GM21515 (cell line): Measurements from ENCODE around the gene HBP1.
"Not testable (repeated sequence)": the region's sequence is repeated elsewhere in the genome, so short reads cannot be mapped to it uniquely, and the experiment has no call there.

Experiments used
- ATAC-seq: cut with Tn5 transposase; IDR thresholded peaks from one replicate; pipeline ENCODE4 v1.9.1; 2021; ENCODE audit not compliant: unreplicated experiment

HBP1 gene, protein sequence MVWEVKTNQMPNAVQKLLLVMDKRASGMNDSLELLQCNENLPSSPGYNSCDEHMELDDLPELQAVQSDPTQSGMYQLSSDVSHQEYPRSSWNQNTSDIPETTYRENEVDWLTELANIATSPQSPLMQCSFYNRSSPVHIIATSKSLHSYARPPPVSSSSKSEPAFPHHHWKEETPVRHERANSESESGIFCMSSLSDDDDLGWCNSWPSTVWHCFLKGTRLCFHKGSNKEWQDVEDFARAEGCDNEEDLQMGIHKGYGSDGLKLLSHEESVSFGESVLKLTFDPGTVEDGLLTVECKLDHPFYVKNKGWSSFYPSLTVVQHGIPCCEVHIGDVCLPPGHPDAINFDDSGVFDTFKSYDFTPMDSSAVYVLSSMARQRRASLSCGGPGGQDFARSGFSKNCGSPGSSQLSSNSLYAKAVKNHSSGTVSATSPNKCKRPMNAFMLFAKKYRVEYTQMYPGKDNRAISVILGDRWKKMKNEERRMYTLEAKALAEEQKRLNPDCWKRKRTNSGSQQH

DNA sequence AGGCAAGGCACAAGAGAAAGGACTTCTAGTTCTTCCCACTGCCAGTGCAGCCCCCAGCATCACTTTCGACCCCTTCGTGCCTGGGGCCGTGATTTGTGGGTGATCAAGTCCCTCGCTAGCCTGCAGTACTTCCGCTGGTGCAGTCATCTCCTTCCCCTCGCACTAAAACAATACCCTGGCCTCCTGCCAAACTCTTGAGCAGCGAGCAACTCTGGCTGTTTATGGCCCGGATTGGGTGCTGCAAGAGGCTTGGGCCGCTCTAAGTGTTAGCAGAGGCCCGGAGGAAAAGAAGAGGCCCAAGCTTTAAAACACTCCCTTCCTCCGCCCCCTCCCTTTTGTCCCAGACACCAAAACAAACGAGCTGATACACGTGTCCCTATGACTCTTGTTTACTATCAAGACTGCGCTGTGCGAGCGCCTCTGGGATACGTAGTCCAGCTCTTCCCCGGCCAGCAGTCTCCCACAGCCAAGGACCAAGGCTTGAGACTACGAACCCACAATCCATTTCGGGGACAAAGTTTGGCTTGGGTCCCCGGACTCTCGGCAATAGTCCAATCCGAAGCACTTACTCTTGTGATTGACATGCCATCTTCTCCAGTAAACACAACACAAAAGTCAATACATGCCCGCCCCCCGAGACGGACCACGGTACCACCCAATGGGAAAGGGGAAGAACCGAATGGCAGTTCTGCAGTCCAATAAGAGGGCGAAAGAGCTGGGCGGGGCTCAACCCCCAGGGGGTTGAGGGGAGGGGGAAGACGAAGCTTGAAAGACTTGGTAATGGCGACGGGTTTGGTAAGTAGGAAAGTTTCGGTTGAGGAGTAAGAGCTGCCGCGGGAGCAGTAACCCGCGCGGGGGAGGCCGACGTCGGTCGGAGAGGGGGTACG, at the start of gene HBP1:
TSS of gene HBP1 (plus strand) at position 771 of the 887 bp plus-strand sequence. CDS start 10,891 bp downstream, outside the sequence.
- ATAC-seq, result peak; percentile 89

DNA sequence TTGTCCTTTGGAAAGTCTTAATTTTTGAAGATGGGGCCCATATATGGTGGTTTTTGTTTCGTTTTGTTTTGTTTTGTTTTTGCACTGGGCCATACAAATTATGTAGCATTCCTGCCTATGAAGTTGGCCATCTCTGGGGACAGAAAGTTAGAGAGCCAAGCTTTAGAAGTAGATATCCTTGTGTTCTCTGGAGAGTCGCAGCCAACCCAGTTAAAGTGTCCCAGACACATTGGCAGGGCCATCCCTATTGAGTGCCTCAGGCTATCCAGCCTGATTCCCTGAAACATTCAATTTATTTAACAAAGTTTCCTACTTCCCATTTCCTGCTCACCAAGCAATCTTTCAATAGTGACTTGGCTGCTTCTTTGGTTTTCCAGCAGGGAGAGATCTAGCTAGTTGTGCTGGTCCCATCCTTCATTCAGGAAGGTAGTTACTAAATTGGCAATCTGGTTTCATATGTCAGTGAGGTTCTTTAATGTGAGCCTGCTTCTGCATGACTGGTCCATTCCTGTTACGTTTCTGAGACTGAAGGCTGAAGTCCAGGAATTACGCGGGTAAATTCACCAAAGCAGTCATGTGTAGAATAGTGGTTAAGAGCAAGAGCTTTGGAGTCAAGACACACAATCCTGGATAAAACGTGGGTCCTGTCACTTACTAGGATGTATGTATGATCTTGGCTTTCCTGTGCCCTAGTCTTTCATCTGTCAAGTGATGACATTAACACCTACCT, 49.3 kb upstream of the HBP1 start:
- ATAC-seq, result no peak

DNA sequence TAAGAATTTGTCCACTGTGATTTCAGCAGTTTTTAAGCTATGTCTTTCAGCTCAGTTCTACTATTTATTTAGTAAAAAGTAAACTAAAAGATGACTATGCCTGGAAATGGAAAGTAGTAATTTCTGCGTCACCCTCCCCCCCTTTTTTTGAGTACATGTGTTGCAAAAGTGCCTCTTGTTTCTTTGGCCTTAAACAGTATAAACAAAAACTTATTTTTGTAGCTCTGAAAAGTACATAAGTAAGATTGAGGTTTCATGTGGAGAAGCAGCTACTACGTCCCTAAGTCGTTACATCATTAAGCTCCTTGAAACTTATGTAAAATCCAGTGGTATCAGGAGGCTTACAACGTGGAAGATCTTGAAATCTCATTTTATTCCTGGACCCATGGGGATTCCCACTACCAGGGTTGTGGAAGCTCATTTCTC, 46.3 kb upstream of the HBP1 start:
- no peak for ATAC-seq

DNA sequence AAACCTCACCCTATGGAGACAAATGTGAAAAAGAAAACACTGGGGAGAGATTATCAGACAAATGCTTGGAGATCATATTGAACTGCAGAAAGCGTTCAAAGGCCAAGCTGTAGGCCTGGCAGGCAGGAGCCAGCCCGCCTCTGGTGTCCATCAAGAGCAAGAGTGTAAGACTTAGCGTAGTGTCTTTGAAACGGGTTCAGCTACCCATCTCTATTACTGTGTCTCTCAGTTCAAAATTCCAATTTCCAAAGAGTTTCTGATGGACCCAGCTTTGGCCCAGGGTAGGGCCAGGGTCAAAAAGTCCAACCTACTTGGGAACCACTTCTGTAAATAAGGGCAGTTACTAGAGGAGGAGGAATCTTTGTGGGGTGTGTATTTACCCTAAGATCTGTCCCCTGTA, 45.4 kb upstream of the HBP1 start:
- no peak for ATAC-seq

DNA sequence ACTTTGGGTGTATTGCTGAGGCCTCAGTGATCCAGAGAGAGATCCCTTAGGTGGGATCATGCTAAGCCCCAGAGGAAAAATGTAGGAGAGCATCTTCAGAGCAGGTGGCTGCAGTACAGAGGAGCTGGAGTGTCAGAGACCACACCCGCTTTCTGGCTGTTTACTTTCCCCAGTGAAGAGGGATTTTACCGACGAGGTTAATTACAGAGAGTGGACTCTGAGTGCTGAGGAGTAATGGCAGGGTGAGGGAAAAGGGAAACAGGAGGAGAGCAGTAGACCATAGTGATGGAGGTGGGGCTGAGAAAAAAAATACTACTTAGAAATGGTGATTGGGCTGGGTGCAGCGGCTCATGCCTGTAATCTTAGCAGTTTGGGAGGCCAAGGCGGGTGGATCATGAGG, 43.3 kb upstream of the HBP1 start:
- ATAC-seq, result no peak

DNA sequence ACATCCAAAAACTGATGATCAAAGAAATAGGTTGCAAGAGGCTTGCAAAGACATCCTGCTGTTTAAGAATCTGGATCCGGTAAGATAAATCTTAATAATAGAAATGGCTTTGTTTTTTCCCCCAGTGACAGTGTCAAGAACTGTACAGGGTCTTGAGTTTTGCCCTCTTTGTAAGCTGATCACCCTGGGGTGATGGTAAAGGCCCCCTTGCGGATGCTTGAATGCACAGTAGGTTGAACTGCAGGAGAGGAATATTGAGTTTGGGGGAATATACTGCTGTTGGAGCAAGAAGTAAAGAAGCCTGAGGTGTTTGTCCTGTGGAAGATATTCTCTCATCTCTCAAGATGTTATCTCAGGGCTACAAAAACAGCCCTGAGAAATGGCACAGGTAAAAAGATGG, 40.6 kb upstream of the HBP1 start:
- ATAC-seq, result no peak

DNA sequence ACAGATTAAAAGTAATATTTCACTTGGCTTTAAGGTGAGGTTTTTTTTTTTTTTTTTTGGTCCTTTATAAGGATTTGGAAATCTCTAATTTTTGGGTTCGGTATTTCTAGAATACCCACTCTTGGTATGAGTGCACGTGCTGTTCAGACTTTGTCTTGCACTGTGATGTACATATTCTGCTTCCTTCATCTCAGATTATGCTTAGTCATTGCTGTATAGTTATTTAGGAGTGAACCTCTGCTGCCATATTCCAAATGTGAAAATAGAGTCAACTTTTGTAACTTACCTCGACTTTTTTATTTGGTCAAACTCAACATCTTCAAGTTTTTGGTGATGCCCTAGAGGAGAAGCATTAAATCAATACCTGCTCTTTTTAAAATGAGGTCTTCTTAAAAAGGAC, 40.1 kb upstream of the HBP1 start:
- ATAC-seq, result no peak

DNA sequence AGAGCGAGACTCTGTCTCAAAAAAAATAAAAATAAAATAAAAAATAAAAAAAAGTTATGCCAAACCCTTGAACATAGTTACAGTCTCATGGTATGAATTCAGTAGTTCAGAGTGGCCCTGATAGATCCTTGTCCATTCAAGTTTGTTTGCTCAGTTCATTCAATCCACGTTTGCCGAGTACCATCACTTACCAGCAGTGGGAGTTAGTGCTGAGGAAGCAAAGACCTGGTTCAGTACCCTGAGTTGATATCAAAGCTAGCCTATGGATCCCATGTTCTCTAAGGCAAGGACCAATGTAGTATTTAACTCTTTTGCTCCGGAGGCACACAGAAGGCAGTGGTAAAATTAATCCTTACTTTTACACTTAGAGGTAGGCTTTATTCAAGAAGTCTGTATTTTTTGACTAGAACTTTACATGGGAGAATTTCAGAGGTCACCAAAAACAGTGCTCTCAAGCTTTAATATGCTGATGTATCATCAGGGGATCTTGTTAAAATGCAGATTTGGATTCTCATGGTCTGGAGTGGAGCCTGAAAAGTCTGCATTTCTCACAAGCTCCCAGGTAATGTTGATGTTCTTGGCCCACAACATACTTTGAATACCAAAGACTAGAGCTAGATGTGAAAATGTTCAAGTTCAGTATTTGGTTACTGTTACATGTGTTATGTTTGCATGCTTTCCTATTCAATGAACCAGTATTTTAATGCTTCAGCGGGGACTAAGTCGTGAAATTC, 38.1 kb upstream of the HBP1 start:
- ATAC-seq, result no peak

DNA sequence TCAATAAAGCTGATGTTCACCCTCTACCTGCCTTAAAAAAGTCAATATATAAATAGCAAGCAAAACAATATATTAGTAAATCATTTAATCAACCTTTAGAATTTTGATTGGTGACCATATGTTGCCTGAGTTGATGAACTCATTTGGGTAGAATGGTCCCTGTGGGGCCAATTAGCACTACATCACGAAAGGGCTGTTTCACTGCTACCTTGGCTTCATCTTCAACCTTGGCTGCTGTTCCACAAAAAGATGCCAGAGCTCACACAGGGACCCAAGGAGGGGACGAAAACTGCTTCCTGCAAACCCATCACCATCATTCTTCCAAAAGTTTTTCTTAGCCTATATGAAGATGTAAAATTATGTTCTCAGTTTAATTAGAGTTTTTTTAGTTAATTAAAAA, 35.4 kb upstream of the HBP1 start:
- no peak for ATAC-seq

DNA sequence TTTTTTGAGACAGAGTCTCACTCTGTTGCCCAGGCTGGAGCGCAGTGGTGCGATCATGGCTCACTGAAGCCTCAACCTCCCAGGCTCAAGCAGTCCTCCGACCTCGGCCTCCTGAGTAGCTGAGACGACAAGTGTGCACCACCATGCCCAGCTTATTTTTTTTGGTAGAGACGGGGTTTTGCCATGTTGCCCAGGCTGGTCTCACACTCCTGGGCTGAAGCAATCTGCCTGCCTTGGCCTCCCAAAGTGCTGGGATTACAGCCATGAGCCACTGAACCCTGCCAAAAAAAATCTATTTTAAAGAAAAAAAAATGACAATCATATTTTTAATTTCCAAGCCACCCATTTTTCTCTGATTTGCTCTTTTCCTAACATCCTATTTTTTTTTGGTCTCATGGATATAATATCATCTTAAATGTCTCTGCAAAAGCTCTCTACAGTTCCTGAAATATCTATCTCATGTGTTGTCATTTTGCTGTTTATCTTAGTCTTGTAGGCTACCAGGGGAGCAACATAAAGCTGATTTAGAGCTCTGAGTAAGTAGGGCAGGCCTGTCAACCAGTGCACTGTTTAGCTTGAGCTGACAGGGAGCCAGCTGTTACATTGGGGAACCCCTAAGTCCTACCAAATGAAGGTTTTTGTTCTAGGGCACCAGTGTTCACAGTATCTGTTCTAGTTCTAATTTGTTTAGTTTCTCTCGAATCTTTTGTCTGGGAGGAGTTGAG, 29.9 kb upstream of the HBP1 start:
- ATAC-seq, result no peak

DNA sequence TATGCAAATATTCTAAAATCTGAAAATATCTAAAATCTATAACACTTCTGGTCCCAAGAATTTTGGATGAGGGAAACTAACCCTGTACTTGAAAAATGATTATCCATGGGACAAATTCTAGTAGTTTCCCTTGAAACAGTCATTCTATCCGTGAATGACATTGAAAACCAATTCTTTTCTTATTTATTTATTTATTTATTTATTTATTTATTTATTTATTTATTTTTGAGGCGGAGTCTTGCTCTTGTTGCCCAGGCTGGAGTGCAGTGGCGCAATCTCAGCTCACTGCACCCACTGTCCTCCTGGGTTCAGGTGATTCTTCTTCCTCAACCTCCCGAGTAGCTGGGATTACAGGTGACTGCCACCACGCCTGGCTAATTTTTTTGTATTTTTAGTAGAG, 24.9 kb upstream of the HBP1 start:
- ATAC-seq, result not testable (repeated sequence)

DNA sequence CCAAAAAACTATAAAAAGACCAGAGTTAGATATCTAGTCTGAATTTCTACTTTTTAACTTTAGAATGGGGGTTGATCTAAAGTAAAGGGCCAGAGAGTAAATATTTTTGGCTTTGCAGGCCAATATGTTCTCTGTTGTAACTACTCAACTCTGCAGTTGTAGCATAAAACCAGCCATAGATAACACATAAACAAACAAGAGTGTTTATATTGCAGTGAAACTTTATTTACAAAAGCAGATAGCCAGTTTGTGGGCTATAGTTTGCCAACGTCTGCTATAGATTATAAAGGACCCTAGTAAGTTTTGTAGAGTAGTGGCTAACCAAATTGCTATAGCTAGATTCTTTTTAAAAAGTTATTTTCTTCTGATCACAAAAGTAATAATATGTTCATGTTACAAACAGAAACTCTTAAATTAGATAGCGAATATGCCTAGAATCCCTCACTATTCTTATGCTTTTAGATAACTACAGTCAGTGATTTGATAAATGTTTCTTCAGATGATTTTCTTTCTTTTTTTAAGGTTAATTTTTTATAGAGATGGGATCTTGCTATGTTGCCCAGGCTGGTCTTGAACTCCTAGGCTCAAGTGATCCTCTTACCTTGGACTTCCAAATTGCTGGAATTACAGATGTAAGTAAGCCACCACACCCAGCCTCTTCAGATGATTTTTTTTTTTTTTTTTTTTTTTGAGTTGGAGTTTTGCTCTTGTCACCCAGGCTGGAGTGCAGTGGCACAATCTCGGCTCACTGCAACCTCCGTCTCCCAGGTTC, 23.6 kb upstream of the HBP1 start:
- ATAC-seq, result no peak

DNA sequence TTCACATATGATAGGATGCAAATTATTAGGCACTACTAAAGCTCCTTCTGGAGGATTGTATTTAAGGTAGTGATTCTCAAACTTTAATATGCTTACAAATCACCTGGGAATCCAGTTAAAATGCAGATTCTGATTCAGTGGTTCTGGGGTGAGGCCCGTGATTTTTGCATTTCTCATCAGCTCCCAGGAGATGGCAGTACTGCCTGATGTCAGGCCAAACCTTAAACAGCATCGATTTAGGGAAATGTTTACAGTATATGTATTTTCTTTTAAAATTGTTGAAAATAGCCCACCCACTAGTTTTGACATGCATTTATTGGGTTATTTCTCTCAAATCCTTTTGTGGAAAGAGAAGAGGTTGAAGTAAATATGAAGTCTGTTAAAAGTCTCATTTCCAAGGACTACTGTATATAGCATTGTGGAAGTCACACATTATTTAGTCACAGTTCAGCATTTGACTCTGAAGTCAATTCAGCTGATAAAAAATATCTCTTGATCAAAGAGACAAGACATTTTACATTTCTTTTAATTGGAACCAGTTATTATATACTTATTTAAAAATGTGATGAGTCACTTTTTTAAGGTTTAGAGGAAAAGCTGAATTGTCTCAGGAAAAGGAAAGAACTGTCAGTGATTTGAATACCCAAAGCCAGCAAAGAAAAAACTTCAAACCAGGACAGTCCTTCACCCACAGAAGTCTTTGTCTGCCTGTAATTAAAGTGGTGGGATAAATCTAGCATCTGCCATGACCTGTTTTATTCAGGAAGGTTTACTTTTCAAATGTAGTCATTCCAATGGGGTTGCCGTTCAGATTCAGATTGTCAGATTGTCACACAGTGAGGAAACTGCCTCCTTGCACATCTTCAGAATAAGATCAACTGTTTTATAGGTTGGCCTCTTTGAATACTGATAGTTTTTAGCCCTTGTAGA, 21.1 kb upstream of the HBP1 start:
- ATAC-seq, result no peak

DNA sequence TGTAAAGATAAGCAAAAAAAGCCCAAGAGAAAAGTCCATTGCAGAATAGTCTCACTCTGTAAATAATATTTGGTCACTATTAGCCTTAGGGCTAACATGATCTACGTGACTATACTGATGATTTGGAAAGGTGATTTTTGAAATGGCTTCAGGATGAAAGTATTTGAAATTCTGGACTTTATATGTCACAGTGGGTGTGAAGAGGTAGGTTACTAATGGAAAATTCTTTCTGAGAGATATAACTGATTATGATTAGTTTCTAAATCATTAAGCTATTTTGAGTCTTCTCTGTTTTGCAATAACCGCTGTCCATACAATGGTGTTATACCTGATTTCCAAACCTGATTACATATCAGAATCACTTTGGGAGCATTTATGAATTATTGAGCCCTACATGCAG, 20.1 kb upstream of the HBP1 start:
- no peak for ATAC-seq

DNA sequence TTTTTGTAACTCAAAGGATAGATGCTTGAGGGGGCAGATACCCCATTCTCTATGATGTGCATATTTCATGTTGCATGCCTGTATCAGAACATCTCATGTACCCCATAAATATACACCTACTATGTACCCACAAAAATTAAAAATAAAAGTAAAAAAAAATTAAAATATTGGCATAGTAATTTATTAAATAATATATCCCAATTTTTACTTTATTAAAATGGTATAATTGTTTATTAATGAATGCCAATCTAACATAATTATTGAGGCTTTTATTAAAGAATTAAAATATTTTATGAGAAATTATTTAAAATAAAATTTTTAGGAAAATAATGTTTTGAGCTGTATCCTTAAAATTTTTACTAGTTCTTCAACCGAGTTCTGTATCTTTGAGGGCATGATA, 18.9 kb upstream of the HBP1 start:
- no peak for ATAC-seq

DNA sequence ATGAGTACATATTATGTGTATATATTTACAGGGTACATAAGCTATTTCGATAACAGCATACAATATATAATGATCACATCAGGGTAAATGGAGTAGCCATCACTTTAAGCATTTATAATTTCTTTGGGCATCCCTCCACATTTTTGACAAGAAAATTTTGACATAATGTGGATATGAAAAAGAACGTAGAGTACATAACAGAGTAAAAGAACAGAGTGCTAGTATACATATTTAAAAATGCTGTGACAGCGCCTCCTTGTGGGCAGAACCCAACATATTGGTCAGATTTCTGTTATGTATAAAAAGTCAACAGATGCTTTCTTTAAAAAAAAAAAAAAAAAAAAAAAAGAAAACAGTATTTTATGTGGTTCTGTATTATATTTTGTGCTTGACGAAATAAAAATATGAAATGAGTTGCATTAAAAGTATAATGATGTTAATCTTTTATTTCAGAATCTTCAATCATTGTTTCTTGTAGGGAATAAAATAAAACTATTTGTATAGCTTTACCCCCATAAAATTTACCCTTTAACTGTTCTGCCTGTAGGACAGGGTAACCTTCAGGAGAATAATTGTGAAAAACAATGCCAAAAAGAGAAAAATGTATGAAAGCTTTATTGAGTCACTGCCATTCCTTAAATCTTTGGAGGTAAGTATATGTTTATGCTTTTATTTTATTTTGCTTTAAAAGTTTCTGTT, 18.3 kb upstream of the HBP1 start:
- no peak for ATAC-seq

DNA sequence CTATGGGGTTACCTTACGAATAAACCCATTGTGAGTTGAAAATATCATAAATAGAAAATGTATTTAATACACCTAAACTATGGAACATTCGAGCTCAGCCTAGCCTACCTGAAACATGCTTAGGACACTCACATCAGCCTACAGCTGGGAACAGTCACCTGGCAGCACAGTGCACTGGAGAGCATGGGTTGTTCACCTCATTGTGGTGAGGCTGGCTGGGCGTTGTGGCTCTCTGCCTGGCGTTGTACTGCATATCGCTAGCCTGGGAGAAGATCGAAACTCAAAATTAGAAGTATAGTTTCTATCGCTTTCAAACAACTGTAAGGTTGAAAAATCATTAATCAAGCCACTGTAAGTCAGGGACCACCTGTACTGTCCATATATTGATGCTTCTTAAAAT, 17.3 kb upstream of the HBP1 start:
- ATAC-seq, result no peak
